Smooth muscle cell of the brain vasculature (primary cell): ENCODE measurements around the gene IQGAP2.
"Not testable (repeated sequence)": the region's sequence is repeated elsewhere in the genome, so short reads cannot be mapped to it uniquely, and the experiment has no call there.

ENCODE experiments used
- DNase-seq: peaks from one replicate; pipeline ENCODE4 v3.0.0-alpha.2; 2012; ENCODE audit warnings: low read depth, low spot score

Gene IQGAP2

GRCh38 chr5:76415855-76416254 is 12.8 kb downstream of the IQGAP2 start:
- no peak for DNase-seq

GRCh38 chr5:76419597-76420298 is 16.7 kb downstream of the IQGAP2 start:
- no peak for DNase-seq

DNA sequence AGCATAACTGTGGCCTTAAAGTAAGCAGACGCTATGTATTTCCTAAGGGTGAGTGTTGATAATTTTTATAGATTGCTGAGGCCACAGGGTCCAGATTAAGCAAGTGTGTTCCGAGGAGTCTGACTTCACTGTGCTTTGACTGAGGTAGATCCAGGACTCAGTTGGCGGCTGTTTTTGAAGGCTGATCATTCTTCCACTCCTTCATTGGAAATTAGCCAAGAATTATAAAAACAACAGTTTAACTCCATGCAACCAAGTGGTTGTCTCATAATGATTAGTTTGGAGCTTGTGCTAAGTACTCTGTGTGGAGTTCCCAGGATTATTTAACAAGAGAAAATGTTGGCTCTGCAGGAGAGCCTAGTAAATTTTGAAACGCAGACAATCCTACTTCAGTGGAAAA is 19.1 kb downstream of the IQGAP2 start:
- no peak for DNase-seq

- DNase-seq: no peak
Measured at GRCh38 chr5:76422742-76423141, 19.7 kb downstream of the IQGAP2 start.

DNA sequence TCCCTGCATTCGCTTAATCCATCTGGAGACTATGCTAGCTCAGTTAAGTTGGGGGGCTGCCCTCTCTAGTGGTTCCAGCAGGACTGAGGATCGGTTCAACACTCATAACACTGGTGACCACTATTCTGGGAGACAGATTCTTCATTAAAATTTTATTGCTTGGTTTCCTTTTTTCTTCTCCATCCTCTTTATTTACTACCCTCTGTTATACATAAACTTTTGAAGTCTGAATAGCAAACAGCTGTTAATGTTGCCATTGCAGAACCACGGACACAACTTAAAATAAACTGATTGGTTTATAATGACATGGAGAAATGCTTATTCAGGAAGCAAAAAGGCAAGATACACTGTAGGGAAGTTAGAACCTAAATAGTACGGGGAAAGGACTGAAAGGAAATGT is 22.1 kb downstream of the IQGAP2 start:
- DNase-seq: no peak

DNA sequence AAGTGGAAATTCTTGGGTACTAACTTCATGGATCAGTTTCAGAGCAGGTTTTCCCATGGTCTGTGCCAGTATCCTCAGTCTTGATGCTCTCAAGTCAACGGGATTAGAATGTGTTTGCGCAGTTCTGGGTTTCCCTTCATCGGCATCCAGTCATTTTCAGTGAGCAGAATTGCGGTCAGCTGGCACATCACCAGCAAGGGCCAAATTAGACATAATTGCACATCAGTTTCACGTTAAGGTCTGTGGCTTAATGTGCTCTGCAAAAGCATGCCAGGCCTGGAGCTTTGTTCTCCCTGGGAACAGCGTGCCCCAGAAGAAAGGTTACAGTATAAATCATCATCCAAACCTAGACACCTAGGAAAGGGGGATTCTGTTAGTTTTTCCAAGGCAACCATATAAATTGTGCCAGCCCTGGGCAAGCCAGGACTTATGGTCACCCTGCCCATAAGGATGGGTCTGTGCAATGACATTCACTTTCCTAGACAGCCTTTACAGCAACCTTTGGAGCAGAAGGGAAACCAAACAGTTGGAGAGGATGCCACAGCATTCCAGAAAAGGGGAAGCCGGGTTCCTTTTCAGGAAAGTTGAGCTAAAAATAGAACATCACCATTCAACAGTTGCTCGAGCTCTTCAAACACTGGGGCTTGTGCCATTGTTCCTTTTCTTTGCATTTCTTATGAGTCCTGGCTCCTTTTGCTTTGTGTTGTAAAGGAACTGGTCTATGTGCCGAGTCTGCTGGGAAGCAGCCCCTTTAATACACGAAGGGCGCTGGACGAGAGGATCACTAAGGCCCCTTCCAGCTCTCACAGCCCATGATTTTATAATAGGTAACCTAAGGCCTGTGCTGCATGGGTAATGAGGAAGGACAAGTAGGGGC is 23.1 kb downstream of the IQGAP2 start:
- DNase-seq: no peak

- no peak for DNase-seq
Measured at GRCh38 chr5:76427206-76428140, 24.4 kb downstream of the IQGAP2 start.

GRCh38 chr5:76428550-76428949 is 25.5 kb downstream of the IQGAP2 start:
- not testable (repeated sequence) for DNase-seq

GRCh38 chr5:76433261-76433660 is 30.2 kb downstream of the IQGAP2 start:
- DNase-seq: no peak

- DNase-seq: not testable (repeated sequence)
Measured at GRCh38 chr5:76437507-76437906, 34.4 kb downstream of the IQGAP2 start.

GRCh38 chr5:76438025-76438424 is 34.9 kb downstream of the IQGAP2 start:
- no peak for DNase-seq

DNA sequence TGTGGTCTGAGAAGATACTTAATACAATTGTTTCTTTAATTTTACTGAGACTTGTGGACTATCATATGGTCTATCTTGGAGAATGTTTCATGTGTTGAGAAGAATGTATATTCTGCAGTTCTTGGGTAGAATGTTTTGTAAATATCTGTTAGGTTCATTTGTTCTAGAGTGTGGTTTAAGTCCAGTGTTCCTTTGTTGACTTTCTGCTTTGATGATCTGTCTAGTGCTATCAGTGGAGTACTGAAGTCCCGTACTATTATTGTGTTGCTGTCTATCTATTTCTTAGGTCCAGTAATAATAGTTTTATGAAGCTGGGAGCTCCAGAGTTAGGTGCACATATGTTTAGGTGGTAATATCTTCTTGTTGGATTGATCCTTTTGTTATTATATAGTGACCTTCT is 36.1 kb downstream of the IQGAP2 start:
- DNase-seq: no peak

- no peak for DNase-seq
Measured at GRCh38 chr5:76439929-76440328, 36.8 kb downstream of the IQGAP2 start.

DNA sequence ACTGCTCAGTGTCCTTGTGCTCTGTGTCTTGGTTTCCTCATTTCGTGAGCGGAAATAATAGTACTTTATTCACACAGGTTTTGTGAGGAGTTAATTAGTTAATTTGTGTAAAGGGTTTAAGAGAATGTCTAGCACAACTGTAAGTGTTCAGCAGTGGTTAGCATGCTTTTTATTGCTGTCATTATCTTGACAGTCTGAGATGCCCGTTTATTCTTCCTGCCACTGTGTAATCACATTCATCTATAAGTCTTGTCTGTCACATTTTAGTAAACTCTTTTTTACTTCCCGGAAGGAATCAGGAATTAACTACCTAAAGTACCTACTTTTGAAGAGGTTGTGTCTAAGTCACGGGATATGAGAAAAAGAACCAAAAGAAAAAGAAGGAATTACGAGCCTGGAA is 38.0 kb downstream of the IQGAP2 start:
- no peak for DNase-seq

GRCh38 chr5:76441890-76442673 is 39.0 kb downstream of the IQGAP2 start:
- no peak for DNase-seq

DNA sequence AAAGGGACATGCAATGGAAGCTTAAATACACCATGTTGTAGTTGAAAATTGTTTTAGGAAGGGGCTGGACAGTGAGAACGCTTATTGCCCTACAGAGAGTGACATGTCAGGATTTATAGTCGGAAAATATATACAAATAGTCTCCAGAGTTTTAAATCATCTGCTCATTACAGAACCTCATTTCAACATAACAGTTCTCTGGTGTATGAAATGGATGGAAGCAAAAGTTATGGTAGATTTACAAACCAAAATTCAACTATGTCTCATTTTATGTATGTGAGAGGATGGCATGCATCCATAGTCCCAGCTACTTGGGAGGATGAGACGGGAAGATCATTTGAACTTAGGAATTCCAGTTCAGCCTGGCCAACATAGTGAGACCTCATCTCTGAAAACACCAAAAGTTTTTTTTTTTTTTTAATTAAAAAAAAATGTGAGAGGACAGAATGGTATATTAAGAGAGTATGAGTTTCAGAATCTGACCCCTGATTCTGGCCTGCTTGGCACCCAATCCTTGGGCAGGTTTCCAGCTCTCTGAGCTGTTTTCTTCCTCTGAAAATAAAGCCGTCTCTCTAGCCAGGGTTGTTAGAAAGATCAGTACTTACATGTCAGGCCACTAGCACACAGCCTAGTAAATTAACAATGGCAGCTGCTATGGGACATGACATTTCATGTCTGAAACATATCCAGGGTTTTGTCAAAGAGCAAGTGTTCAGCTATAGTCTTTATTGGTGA is 40.1 kb downstream of the IQGAP2 start:
- DNase-seq: no peak

DNA sequence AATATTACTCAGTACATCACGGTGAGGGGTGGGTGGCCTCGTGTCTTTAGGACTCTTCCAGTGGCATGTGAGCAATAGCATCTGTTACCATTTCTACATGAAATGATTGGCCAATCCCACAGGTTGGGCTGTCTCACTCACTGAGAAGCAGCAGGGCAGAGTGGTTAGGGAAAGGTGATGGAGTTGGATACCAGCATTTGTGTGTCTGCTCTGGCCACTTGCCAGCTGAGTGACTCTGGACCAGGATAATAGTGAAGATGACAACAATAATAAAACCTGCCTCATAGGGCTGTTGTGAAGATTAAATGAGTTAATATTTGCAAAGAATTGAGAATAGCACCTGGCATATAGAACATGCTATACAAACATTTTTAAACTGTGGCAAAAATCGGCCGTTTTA is 42.0 kb downstream of the IQGAP2 start:
- DNase-seq: no peak

GRCh38 chr5:76445830-76446229 is 42.7 kb downstream of the IQGAP2 start:
- DNase-seq: no peak

DNA sequence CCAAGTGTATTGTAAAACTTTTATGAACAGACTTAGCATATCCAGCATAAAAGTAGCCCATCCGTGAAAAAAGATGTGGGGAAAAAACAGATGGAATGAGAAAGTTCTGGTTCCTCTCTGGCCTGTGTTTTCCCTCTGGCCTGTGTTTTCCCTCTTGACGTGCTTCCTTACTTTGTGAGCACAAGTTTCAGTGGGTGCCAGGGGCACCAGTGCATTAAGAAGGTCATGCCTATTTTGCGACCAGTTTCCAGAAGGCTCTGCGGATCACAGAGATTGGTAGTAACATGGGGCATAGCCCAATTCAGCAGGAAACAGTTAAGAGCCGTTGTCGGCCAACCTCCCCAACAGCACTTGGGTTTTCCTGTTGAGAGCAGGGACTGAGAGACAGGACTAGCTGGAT is 43.7 kb downstream of the IQGAP2 start:
- no peak for DNase-seq

GRCh38 chr5:76449606-76450005 is 46.5 kb downstream of the IQGAP2 start:
- DNase-seq: no peak
